GM12878 (cell line): ENCODE data around the gene NPRL2. TPM values are rescaled to one million over a fixed set of nuclear protein-coding genes. Genes with fewer than 3 reads are reported as not detected.

ENCODE experiments used
- ATAC-seq: fragments of 200-7000 bp; cut with Tn5 transposase; 3 replicates; pipeline ENCODE4 v1.9.1; 2020; ENCODE audit warnings: mild to moderate bottlenecking, moderate library complexity
- BruUV-seq: library from RNA; stranded (reverse); fragments of 400-500 nt; replicated peaks from 2 replicates; lab custom pipeline; 2021; lab: Mats Ljungman, UMichigan
- CTCF ChIA-PET: fragments of 300-600 bp; sonication (Branson Sonifier 250); formaldehyde crosslinking; extraction: SDS; loops from one replicate; lab custom pipeline; 2021; ENCODE audit warnings: inconsistent platforms; lab: Yijun Ruan, JAX
- POLR2A ChIA-PET: fragments of 350-600 bp; formaldehyde crosslinking; extraction: SDS; loops from one replicate; lab custom pipeline; 2021; ENCODE audit warnings: inconsistent platforms; lab: Charles Lee
- RAD21 ChIA-PET: fragments of 300-600 bp; sonication (Branson Sonifier 250); formaldehyde crosslinking; loops from one replicate; lab custom pipeline; 2023; ENCODE audit warnings: antibody characterized with exemption; ENCODE audit not compliant: unreplicated experiment; lab: Charles Lee
- SMC1A ChIA-PET: fragments of 300-600 bp; sonication (Branson Sonifier 250); formaldehyde crosslinking; loops from one replicate; lab custom pipeline; 2023; ENCODE audit not compliant: unreplicated experiment, uncharacterized antibody; lab: Charles Lee
- DNase-seq: peaks from one replicate; pipeline ENCODE4 v3.0.0-alpha.2; 2011; ENCODE audit warnings: low read depth, low spot score
- FAIRE-seq: peaks from 3 replicates; lab custom pipeline; 2011; peaks lifted over from hg19 to GRCh38; lab: Jason Lieb, UNC
- H2AFZ ChIP-seq: 2 replicates; pipeline ENCODE4 v1.6.0; 2011; ENCODE audit warnings: low read depth, low read length, control low read depth; ENCODE audit not compliant: control insufficient read depth
- H3K27ac ChIP-seq: 2 replicates; pipeline ENCODE4 v1.5.1; 2011; ENCODE audit warnings: control low read depth; ENCODE audit not compliant: control insufficient read depth, insufficient read depth
- H3K27me3 ChIP-seq, 2 experiments: replicated peaks in 1 of 2; 2 replicates each; pipeline versions ENCODE4 v1.6.0 to v1.6.1; 2011; ENCODE audit warnings: low read length in 1 of 2; ENCODE audit not compliant: control insufficient read depth in 2 of 2, insufficient read depth in 2 of 2
- H3K36me3 ChIP-seq, 2 experiments: 2 replicates each; pipeline ENCODE4 v1.5.1; 2011; ENCODE audit warnings: low read length in 1 of 2; ENCODE audit not compliant: control insufficient read depth in 2 of 2, insufficient read depth in 2 of 2
- H3K4me1 ChIP-seq: 2 replicates; pipeline ENCODE4 v1.6.1; 2011; ENCODE audit warnings: mild to moderate bottlenecking, low read length, moderate library complexity, mixed read lengths; ENCODE audit not compliant: control insufficient read depth, insufficient read depth
- H3K4me2 ChIP-seq: 2 replicates; pipeline ENCODE4 v1.6.0; 2011; ENCODE audit warnings: control low read depth; ENCODE audit not compliant: control insufficient read depth, insufficient read depth
- H3K4me3 ChIP-seq: fragments of 200-600 bp; sonication (generic); 2 replicates; pipeline ENCODE4 v1.5.1; 2016
- H3K79me2 ChIP-seq: 2 replicates; pipeline ENCODE4 v1.6.0; 2011; ENCODE audit warnings: low read length; ENCODE audit not compliant: control insufficient read depth, insufficient read depth
- H3K9ac ChIP-seq: 2 replicates; pipeline ENCODE4 v1.8.0; 2011; ENCODE audit warnings: low read length, control low read depth, mixed read lengths; ENCODE audit not compliant: control insufficient read depth, insufficient read depth
- H3K9me3 ChIP-seq: replicated peaks from 3 replicates; pipeline ENCODE4 v1.5.1; 2011; ENCODE audit warnings: mild to moderate bottlenecking, low read length; ENCODE audit not compliant: control insufficient read depth, insufficient read depth
- H4K20me1 ChIP-seq: 2 replicates; pipeline ENCODE4 v1.6.0; 2011; ENCODE audit not compliant: control insufficient read depth, insufficient read depth
- BMI1 ChIP-seq: fragments of 450-650 bp; IDR thresholded peaks from 2 replicates; pipeline ENCODE4 v1.6.1; 2016; ENCODE audit warnings: mild to moderate bottlenecking, moderate library complexity, borderline replicate concordance
- CBX5 ChIP-seq: sonication (generic); IDR thresholded peaks from 2 replicates; pipeline ENCODE4 v1.6.1; 2016; ENCODE audit warnings: low read depth, moderate library complexity, mild to moderate bottlenecking, inconsistent platforms
- DPF2 ChIP-seq: fragments of 450-650 bp; IDR thresholded peaks from 2 replicates; pipeline ENCODE4 v1.6.1; 2017; ENCODE audit warnings: mild to moderate bottlenecking
- GATAD2B ChIP-seq: fragments of 450-650 bp; conservative IDR thresholded peaks from 2 replicates; pipeline ENCODE4 v1.6.1; 2017; ENCODE audit warnings: low read depth, mild to moderate bottlenecking, moderate library complexity
- IRF4 ChIP-seq: IDR thresholded peaks from 2 replicates; pipeline ENCODE4 v1.6.1; 2011; ENCODE audit warnings: low read depth, low read length
- LARP7 ChIP-seq: fragments of 450-650 bp; IDR thresholded peaks from 2 replicates; pipeline ENCODE4 v1.6.1; 2017; ENCODE audit warnings: mild to moderate bottlenecking
- MXI1 ChIP-seq: fragments of 150-350 bp; IDR thresholded peaks from 2 replicates; pipeline ENCODE4 v1.6.1; 2011; ENCODE audit warnings: low read depth, mild to moderate bottlenecking, inconsistent platforms, low read length, improper control_type of control experiment
- NRF1 ChIP-seq: conservative IDR thresholded peaks from 2 replicates; pipeline ENCODE4 v1.6.1; 2011; ENCODE audit warnings: mild to moderate bottlenecking, low read depth, low read length, improper control_type of control experiment
- RB1 ChIP-seq: fragments of 450-650 bp; formaldehyde crosslinking; IDR thresholded peaks from 2 replicates; pipeline ENCODE4 v1.6.1; 2017; ENCODE audit warnings: mild to moderate bottlenecking, borderline replicate concordance
- SMARCA5 ChIP-seq: fragments of 450-650 bp; IDR thresholded peaks from 2 replicates; pipeline ENCODE4 v1.6.1; 2017; ENCODE audit warnings: mild to moderate bottlenecking
- WGBS: methylation state at CpG from one replicate; pipeline ENCODE4 v1.1.6; 2016; ENCODE audit warnings: low lambda C conversion rate; ENCODE audit not compliant: insufficient replicate concordance, insufficient coverage; ENCODE audit errors: missing lambda C conversion rate; 5-methylcytosine and 5-hydroxymethylcytosine counted together
- in situ Hi-C: fragments of 300-500 bp; cut with MboI; formaldehyde crosslinking; loops from 9 replicates; pipeline ENCODE4 v1.14.3; 2018; ENCODE audit warnings: mixed read lengths
- intact Hi-C: fragments of 100-400 bp; cut with micrococcal nuclease; formaldehyde crosslinking; loops from one replicate; pipeline ENCODE4 v1.14.2; 2022; ENCODE audit not compliant: unreplicated experiment
- polyA plus RNA-seq, 11 experiments: library from polyadenylated mRNA; depleted of rRNA in 4 of 11; unstranded in 6 of 11; stranded (reverse) in 5 of 11; fragments of >200 nt; fragmentation: Nextera tagmentation in 4 of 11; fragmentation: Illumina TruSeq in 1 of 11; extraction: Ambion mirVana in 4 of 11; extraction: Trizol in 1 of 11; gene quantifications; 1 replicate in 1 of 11; 2 replicates in 10 of 11; pipeline versions ENCODE4 v1.2.1 to v1.2.3, GENCODE V29; 2011 to 2016; ENCODE audit warnings: inconsistent platforms in 2 of 11, missing spikeins in 2 of 11, low read depth in 1 of 11
- total RNA-seq, 4 experiments: library from RNA; depleted of rRNA in 3 of 4; stranded (reverse); fragments of >200 nt in 3 of 4; fragmentation: Illumina TruSeq in 1 of 4; extraction: Trizol in 1 of 4; gene quantifications; 2 replicates each; pipeline versions ENCODE4 v1.2.1 to v1.2.3, GENCODE V29; 2013 to 2021
- TF ChIP-seq, protein P1 (sequence below): IDR thresholded peaks from 2 replicates; pipeline ENCODE4 v1.6.1; 2012; ENCODE audit warnings: low read depth, low read length, improper control_type of control experiment
- TF ChIP-seq, protein P2 (sequence below), 3 experiments: IDR thresholded peaks in 2 of 3; conservative IDR thresholded peaks in 1 of 3; 2 replicates each; pipeline ENCODE4 v1.5.1; 2011; ENCODE audit warnings: low read depth in 3 of 3, low read length in 3 of 3, mild to moderate bottlenecking in 3 of 3, control low read depth in 2 of 3, moderate library complexity in 2 of 3, inconsistent platforms in 1 of 3, mixed read lengths in 1 of 3; ENCODE audit not compliant: control insufficient read depth in 2 of 3, insufficient read depth in 1 of 3; ENCODE audit errors: extremely low read depth in 1 of 3
- TF ChIP-seq, protein P3 (sequence below): fragments of 450-650 bp; conservative IDR thresholded peaks from 2 replicates; pipeline ENCODE4 v1.6.1; 2017; ENCODE audit warnings: mild to moderate bottlenecking, moderate library complexity
- TF ChIP-seq, protein P4 (sequence below): IDR thresholded peaks from 2 replicates; pipeline ENCODE4 v1.6.1; 2012; ENCODE audit warnings: low read length, inconsistent platforms

Gene NPRL2
- total and polyA plus RNA-seq, 10 of the 15 experiments (the other 5 are each of a cell fraction or from before 2014, with no cell fraction given) = 17.8 to 54.2 (median 32.9) TPM

DNA sequence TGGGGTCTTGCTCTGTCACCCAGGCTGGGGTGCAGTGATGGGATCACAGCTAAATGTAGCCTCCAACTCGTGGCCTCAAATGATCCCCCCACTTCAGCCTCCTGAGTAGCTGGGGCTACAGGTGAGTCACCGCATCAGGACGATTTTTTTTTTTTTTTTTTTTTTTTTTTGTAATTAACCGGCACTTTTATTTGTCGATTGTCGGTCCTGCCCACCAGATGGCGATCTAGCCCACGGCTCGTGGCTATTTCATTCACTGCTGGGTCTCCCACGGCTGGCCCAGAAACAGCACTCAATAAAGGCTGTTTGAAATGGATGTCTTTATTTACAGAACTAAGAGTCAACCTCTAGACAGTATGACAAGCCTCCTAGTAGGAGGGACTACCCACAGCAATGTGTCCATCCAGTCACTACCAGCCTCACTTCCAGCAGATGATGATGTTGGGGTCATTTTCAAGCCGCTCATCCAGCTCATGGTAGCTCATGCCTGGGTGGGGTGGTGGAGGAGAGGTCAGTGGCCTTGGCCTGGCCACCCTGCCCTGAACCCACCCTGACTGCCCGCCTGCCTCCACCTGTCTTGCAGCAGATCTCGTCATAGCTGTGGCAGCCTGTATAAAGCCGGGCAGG lies 3.3 kb downstream of the NPRL2 start (continued):
- TF ChIP-seq, protein P1, sequence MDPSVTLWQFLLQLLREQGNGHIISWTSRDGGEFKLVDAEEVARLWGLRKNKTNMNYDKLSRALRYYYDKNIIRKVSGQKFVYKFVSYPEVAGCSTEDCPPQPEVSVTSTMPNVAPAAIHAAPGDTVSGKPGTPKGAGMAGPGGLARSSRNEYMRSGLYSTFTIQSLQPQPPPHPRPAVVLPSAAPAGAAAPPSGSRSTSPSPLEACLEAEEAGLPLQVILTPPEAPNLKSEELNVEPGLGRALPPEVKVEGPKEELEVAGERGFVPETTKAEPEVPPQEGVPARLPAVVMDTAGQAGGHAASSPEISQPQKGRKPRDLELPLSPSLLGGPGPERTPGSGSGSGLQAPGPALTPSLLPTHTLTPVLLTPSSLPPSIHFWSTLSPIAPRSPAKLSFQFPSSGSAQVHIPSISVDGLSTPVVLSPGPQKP = no peak
- TF ChIP-seq CBX5 = no peak
- TF ChIP-seq, protein P2, sequence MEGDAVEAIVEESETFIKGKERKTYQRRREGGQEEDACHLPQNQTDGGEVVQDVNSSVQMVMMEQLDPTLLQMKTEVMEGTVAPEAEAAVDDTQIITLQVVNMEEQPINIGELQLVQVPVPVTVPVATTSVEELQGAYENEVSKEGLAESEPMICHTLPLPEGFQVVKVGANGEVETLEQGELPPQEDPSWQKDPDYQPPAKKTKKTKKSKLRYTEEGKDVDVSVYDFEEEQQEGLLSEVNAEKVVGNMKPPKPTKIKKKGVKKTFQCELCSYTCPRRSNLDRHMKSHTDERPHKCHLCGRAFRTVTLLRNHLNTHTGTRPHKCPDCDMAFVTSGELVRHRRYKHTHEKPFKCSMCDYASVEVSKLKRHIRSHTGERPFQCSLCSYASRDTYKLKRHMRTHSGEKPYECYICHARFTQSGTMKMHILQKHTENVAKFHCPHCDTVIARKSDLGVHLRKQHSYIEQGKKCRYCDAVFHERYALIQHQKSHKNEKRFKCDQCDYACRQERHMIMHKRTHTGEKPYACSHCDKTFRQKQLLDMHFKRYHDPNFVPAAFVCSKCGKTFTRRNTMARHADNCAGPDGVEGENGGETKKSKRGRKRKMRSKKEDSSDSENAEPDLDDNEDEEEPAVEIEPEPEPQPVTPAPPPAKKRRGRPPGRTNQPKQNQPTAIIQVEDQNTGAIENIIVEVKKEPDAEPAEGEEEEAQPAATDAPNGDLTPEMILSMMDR (IDR thresholded peaks at IDR 0.05 in 2 of 3, conservative IDR thresholded peaks at IDR 0.05 in 1 of 3; ENCODE audit: control insufficient read depth in 2 of 3, extremely low read depth in 1 of 3, insufficient read depth in 1 of 3, low read depth in 3 of 3, low read length in 3 of 3) = peak; percentile 57 to 69 (median 61)

DNA sequence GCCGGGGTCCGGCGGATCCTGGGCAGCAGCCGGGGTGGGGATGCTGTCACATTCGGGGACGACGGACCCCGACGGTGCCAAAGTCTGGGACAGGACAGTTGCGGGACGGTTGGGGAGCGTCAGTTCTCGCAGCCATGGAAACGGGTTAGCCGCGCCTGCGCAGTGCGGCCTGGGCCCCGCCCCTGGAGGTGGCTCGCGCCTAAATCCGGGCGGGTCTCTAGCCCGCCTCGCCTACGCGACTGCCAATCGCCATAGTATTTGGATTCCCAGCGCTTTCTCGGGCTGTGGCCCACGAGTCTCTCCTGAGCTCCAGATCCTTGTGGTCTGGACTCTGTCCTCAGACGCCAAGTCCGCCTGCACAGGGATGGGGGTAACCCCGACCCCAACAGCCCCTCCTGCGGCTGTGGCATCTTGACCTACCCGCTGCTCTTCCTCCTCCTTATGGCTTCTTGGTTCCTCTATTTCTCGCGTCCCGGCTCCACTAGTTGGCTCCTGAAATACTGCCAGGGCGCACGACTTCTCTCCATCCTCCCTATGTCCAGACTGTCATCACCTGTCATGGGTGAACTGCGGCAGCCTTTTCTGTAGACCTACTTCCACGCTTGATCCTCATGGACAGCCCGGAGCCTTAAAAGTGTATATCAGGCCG lies 4.9 kb downstream of the NPRL2 start, which contains the start of gene ZMYND10:
TSS of gene ZMYND10 (minus strand) at position 147 of the 649 bp plus-strand sequence. CDS start 153 bp downstream, outside the sequence.
- Histone ChIP-seq H3K4me2 (peak within 1 kb of the TSS; percentile 62), H3K79me2 (peaks cover 12% of the 10 kb centered on the region), H3K4me3 (peak within 1 kb of the TSS; percentile 58; the same call in 1 of the 2 replicates), H2AFZ (peak within 1 kb of the TSS; percentile 20), H3K4me1 (peaks cover 20% of the 10 kb centered on the region), H3K36me3 (peaks cover 0 to 5% of the 10 kb centered on the region in 2 experiments; a peak in 1 of 4 replicates), H3K9me3 (no peaks in the 10 kb centered on the region), H3K9ac (no peak within 1 kb of the TSS), H4K20me1 (no peaks in the 10 kb centered on the region), H3K27ac (no peak within 1 kb of the TSS), H3K27me3 (no peaks in the 10 kb centered on the region)
- intact Hi-C loops (loop anchor here (2.0 kb wide), 2 partner anchors 197 to 269 kb away; no protein-coding TSS in a partner anchor), in situ Hi-C loops (loop anchor here (5.0 kb wide), 1 partner anchor 202 kb away; no protein-coding TSS in a partner anchor)
- ChIA-PET CTCF (interaction anchor here (1.0 to 5.4 kb wide), 7 partner anchors 8 to 264 kb away, joined by 3 to 65 read pairs (median 4); no protein-coding TSS in a partner anchor), SMC1A (no interaction called here), POLR2A (interaction anchor here (0.8 to 1.3 kb wide), 2 partner anchors 9 to 169 kb away, joined by 3 read pairs; no protein-coding TSS in a partner anchor), RAD21 (no interaction called here)
- WGBS = 10% methylated on average over 43 of the region's 45 CpGs
- no peak for DNase-seq
- ATAC-seq = peak; percentile 40
- FAIRE-seq = peak; percentile 47
- no TSS peak for BruUV-seq
- 0 out of 2 replicates have a peak, but pooled peaks have one; percentile 27 for TF ChIP-seq GATAD2B
- TF ChIP-seq RB1 = peak; percentile 15; the same call in 1 of the 2 replicates
- TF ChIP-seq MXI1 = 0 out of 2 replicates have a peak, but pooled peaks have one; percentile 25
- TF ChIP-seq DPF2 = 0 out of 2 replicates have a peak, but pooled peaks have one; percentile 17
- TF ChIP-seq, protein P3, sequence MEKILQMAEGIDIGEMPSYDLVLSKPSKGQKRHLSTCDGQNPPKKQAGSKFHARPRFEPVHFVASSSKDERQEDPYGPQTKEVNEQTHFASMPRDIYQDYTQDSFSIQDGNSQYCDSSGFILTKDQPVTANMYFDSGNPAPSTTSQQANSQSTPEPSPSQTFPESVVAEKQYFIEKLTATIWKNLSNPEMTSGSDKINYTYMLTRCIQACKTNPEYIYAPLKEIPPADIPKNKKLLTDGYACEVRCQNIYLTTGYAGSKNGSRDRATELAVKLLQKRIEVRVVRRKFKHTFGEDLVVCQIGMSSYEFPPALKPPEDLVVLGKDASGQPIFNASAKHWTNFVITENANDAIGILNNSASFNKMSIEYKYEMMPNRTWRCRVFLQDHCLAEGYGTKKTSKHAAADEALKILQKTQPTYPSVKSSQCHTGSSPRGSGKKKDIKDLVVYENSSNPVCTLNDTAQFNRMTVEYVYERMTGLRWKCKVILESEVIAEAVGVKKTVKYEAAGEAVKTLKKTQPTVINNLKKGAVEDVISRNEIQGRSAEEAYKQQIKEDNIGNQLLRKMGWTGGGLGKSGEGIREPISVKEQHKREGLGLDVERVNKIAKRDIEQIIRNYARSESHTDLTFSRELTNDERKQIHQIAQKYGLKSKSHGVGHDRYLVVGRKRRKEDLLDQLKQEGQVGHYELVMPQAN = peak; percentile 49; the same call in 1 of the 2 replicates
- peak; percentile 58 for TF ChIP-seq NRF1
- TF ChIP-seq, protein P4, sequence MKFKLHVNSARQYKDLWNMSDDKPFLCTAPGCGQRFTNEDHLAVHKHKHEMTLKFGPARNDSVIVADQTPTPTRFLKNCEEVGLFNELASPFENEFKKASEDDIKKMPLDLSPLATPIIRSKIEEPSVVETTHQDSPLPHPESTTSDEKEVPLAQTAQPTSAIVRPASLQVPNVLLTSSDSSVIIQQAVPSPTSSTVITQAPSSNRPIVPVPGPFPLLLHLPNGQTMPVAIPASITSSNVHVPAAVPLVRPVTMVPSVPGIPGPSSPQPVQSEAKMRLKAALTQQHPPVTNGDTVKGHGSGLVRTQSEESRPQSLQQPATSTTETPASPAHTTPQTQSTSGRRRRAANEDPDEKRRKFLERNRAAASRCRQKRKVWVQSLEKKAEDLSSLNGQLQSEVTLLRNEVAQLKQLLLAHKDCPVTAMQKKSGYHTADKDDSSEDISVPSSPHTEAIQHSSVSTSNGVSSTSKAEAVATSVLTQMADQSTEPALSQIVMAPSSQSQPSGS = no peak
- TF ChIP-seq BMI1 = peak; percentile 58
- TF ChIP-seq IRF4 = no peak
- peak; percentile 60; the same call in 1 of the 2 replicates for TF ChIP-seq LARP7
- no peak for TF ChIP-seq SMARCA5
